ENCODE results near the gene MACO1.

Gene MACO1

DNA sequence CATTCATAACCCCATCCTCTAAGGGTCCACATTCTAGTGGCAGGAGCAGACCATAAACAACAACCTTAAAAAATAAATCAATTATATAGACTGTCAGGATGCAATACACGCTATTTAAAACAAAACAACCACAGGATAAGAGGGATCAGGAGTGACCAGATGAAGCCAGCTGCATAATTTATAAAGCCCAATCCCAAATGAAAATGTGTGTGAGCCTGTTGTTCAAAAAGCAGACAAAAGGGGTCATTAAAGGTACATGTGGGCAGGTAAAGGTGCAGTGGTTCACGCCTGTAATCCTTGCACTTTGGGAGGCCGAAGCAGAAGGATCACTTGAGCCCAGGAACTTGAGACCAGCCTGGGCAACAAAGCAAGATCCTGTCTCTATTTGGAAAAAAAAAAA, 102.3 kb downstream of the MACO1 start:
- TF ChIP-seq TAF1 (IDR thresholded peaks at IDR 0.05; ENCODE audit: borderline replicate concordance, insufficient read depth, low read length) (no peak), POLR2AphosphoS5 (IDR thresholded peaks at IDR 0.05; ENCODE audit: low read depth, low read length) (no peak), SIN3A (IDR thresholded peaks at IDR 0.05; ENCODE audit: borderline replicate concordance, insufficient read depth, low read length) (no peak)

DNA sequence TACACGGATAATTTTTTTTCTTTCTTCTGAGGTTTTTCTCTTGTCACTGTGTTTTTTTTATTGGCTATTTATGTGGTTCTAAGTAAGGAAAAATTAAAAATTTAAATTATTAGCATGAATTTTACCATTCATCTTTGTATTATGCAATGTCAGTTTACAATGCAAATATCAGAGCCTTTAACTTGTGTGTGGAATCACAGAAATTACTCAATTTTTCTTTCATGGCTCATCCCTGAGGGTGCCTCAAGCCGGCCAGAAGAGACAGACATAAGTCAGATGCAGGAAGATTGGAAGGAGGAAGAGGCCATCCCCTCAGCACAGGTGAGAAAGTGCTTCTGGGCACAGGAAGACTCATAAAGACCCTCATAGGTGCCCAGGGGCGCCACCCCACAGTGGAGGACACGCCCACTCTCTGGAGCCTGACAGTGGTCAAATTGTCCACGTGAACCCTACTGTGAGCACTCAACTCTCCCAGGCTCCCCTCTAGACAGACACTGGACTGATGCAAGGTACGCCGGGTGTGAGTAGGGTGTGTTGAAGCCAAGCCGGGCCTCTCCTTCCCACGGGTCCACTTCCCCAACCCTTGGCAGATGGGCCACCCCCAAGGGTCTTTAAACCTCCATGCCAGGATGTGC, 103.2 kb downstream of the MACO1 start:
- TF ChIP-seq SIN3A (IDR thresholded peaks at IDR 0.05; ENCODE audit: borderline replicate concordance, insufficient read depth, low read length): no peak
- TF ChIP-seq FOXP2 (optimal IDR thresholded peaks at IDR 0.05; ENCODE audit: borderline replicate concordance, extremely low read depth, extremely low read length, insufficient read depth): no peak
- TF ChIP-seq REST (IDR thresholded peaks at IDR 0.05; ENCODE audit: insufficient read depth in 1 of 2, low read depth in 2 of 2, low read length in 2 of 2): no peak
- TF ChIP-seq POLR2AphosphoS5 (IDR thresholded peaks at IDR 0.05; ENCODE audit: low read depth, low read length): no peak
- no peak for TF ChIP-seq TAF1 (IDR thresholded peaks at IDR 0.05; ENCODE audit: borderline replicate concordance, insufficient read depth, low read length)

DNA sequence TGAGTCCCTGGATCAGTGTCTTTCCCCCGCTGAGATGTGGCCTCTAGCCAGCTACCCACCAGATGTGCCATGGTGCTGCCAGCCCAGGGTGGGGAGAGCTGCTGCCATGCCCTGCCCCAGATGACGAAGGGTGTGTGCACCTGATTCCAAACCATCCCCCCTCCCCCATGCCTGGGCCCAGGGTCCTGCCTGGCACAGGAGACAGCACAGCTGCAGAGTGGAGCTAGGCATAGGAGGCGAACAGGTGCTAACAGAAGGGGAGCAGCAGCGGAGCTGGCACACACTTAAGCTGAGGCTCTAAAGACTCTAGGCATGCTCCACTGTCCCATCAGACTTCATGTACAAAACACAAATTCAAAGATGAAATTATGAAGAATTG, 103.7 kb downstream of the MACO1 start:
- TF ChIP-seq POLR2AphosphoS5 (IDR thresholded peaks at IDR 0.05; ENCODE audit: low read depth, low read length) (no peak), SIN3A (IDR thresholded peaks at IDR 0.05; ENCODE audit: borderline replicate concordance, insufficient read depth, low read length) (no peak), TAF1 (IDR thresholded peaks at IDR 0.05; ENCODE audit: borderline replicate concordance, insufficient read depth, low read length) (no peak), FOXP2 (optimal IDR thresholded peaks at IDR 0.05; ENCODE audit: borderline replicate concordance, extremely low read depth, extremely low read length, insufficient read depth) (no peak), REST (IDR thresholded peaks at IDR 0.05; ENCODE audit: insufficient read depth in 1 of 2, low read depth in 2 of 2, low read length in 2 of 2) (no peak)

- no peak for TF ChIP-seq POLR2AphosphoS5 (IDR thresholded peaks at IDR 0.05; ENCODE audit: low read depth, low read length)
- TF ChIP-seq SIN3A (IDR thresholded peaks at IDR 0.05; ENCODE audit: borderline replicate concordance, insufficient read depth, low read length): no peak
- TF ChIP-seq TAF1 (IDR thresholded peaks at IDR 0.05; ENCODE audit: borderline replicate concordance, insufficient read depth, low read length): no peak
- TF ChIP-seq FOXP2 (optimal IDR thresholded peaks at IDR 0.05; ENCODE audit: borderline replicate concordance, extremely low read depth, extremely low read length, insufficient read depth): no peak
- TF ChIP-seq REST (IDR thresholded peaks at IDR 0.05; ENCODE audit: insufficient read depth in 1 of 2, low read depth in 2 of 2, low read length in 2 of 2): no peak
Observed at GRCh38 chr1:25536124-25536523, 105.4 kb downstream of the MACO1 start.

DNA sequence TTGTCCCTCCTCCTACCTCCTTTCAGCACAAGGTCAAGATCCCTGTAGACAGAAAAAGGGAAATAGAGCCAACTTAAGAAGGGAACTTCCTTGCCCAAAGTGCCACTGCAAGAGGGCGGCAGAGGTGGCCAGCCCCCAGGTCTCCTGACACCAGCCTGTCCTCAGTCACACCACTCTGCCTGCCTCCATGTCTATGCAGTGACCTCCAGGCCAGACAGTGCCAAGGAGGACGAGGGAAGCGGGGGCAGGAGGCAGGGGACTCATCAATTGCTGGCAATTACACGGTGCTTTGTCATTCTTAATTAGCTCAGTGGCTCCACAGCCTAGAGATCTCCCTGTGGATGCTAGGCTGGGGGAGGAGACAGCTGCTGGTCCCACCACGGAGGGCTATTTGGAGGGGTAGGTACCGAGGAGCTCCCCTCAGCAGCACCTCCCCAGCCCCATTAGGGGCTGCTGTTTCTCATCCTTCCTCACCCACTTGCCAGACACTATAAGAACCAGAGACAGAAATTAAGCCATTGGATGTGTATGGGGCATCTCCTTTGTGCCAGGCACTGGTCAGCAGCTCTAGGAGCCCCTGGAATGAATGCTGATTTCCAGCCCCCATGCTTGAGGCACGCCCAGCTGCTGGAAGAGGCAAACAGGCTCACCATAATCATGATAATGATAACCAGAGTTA, 106.6 kb downstream of the MACO1 start:
- TF ChIP-seq FOXP2 (optimal IDR thresholded peaks at IDR 0.05; ENCODE audit: borderline replicate concordance, extremely low read depth, extremely low read length, insufficient read depth): no peak
- TF ChIP-seq POLR2AphosphoS5 (IDR thresholded peaks at IDR 0.05; ENCODE audit: low read depth, low read length): no peak
- no peak for TF ChIP-seq TAF1 (IDR thresholded peaks at IDR 0.05; ENCODE audit: borderline replicate concordance, insufficient read depth, low read length)
- no peak for TF ChIP-seq SIN3A (IDR thresholded peaks at IDR 0.05; ENCODE audit: borderline replicate concordance, insufficient read depth, low read length)
- TF ChIP-seq REST (IDR thresholded peaks at IDR 0.05; ENCODE audit: insufficient read depth in 1 of 2, low read depth in 2 of 2, low read length in 2 of 2): no peak

Measured in PFSK-1 (cell line).